Liver (tissue), 9 donors: ENCODE data around the gene RAB37. TPM values are rescaled to one million over a fixed set of nuclear protein-coding genes. Genes with fewer than 3 reads are reported as not detected.
A peak's percentile ranks its signal among the peaks of the same experiment; 100 is the strongest.

Source experiments
- DNase-seq: peaks from one replicate; pipeline ENCODE4 v3.0.0-alpha.2; 2017; ENCODE audit warnings: low spot score
- H3K27ac ChIP-seq, 2 donors: one replicate each; pipeline ENCODE4 v1.7.0; 2013; ENCODE audit warnings: inconsistent platforms in 2 of 2, low read length in 2 of 2, control low read depth in 1 of 2, low read depth in 1 of 2, mild to moderate bottlenecking in 1 of 2
- H3K27me3 ChIP-seq, 4 donors: one replicate each; pipeline versions ENCODE4 v1.6.1 to v1.7.0; 2013; ENCODE audit warnings: low read length in 3 of 4, inconsistent platforms in 1 of 4, mild to moderate bottlenecking in 1 of 4, moderate library complexity in 1 of 4; ENCODE audit not compliant: control insufficient read depth in 4 of 4, insufficient read depth in 4 of 4
- H3K36me3 ChIP-seq, 4 donors: one replicate each; pipeline versions ENCODE4 v1.6.1 to v1.7.0; 2013; ENCODE audit warnings: low read length in 3 of 4, mild to moderate bottlenecking in 3 of 4, low read depth in 1 of 4, moderate library complexity in 1 of 4; ENCODE audit not compliant: control insufficient read depth in 4 of 4, insufficient read depth in 3 of 4
- H3K4me1 ChIP-seq, 4 donors: one replicate each; pipeline versions ENCODE4 v1.6.1 to v1.7.0; 2013; ENCODE audit warnings: low read length in 3 of 4, mild to moderate bottlenecking in 3 of 4, moderate library complexity in 1 of 4; ENCODE audit not compliant: control insufficient read depth in 4 of 4, insufficient read depth in 4 of 4
- H3K4me3 ChIP-seq, 3 donors: one replicate each; pipeline versions ENCODE4 v1.6.1 to v1.7.0; 2013; ENCODE audit warnings: low read length in 3 of 3, control low read depth in 1 of 3, low read depth in 1 of 3, mild to moderate bottlenecking in 1 of 3
- H3K9ac ChIP-seq, 2 donors: one replicate each; pipeline ENCODE4 v1.7.0; 2013; ENCODE audit warnings: low read length in 2 of 2, mild to moderate bottlenecking in 2 of 2, moderate library complexity in 2 of 2, control low read depth in 1 of 2, low read depth in 1 of 2
- H3K9me3 ChIP-seq, 4 donors: one replicate each; pipeline versions ENCODE4 v1.6.1 to v1.7.0; 2013; ENCODE audit warnings: low read length in 3 of 4; ENCODE audit not compliant: control insufficient read depth in 4 of 4
- EGR1 ChIP-seq, 2 donors: IDR thresholded peaks; 2 replicates each; pipeline ENCODE4 v1.6.1; 2016 to 2018; ENCODE audit warnings: antibody characterized with exemption in 2 of 2, low read depth in 2 of 2
- FOXA1 ChIP-seq: IDR thresholded peaks from 2 replicates; pipeline ENCODE4 v1.6.1; 2016; ENCODE audit warnings: antibody characterized with exemption
- FOXA2 ChIP-seq: IDR thresholded peaks from 2 replicates; pipeline ENCODE4 v1.6.1; 2016; ENCODE audit warnings: antibody characterized with exemption
- GABPA ChIP-seq, 2 donors: IDR thresholded peaks in 1 of 2; conservative IDR thresholded peaks in 1 of 2; 2 replicates each; pipeline ENCODE4 v1.6.1; 2016; ENCODE audit warnings: antibody characterized with exemption in 2 of 2, mild to moderate bottlenecking in 1 of 2, moderate library complexity in 1 of 2
- HNF4A ChIP-seq, 2 donors: conservative IDR thresholded peaks; 2 replicates each; pipeline ENCODE4 v1.6.1; 2016; ENCODE audit warnings: antibody characterized with exemption in 2 of 2, mild to moderate bottlenecking in 2 of 2
- HNF4G ChIP-seq: IDR thresholded peaks from 2 replicates; pipeline ENCODE4 v1.6.1; 2016; ENCODE audit warnings: antibody characterized with exemption
- JUND ChIP-seq, 2 donors: IDR thresholded peaks; 2 replicates each; pipeline ENCODE4 v1.6.1; 2016; ENCODE audit warnings: antibody characterized with exemption in 2 of 2
- NR2F2 ChIP-seq: IDR thresholded peaks from 2 replicates; pipeline ENCODE4 v1.6.1; 2016; ENCODE audit warnings: antibody characterized with exemption
- RAD21 ChIP-seq, 2 donors: IDR thresholded peaks; 2 replicates each; pipeline ENCODE4 v1.6.1; 2016; ENCODE audit warnings: antibody characterized with exemption in 2 of 2, mild to moderate bottlenecking in 2 of 2
- RXRA ChIP-seq, 2 donors: IDR thresholded peaks; 2 replicates each; pipeline ENCODE4 v1.6.1; 2017 to 2018; ENCODE audit warnings: antibody characterized with exemption in 2 of 2, mild to moderate bottlenecking in 1 of 2
- SP1 ChIP-seq: IDR thresholded peaks from 2 replicates; pipeline ENCODE4 v1.6.1; 2018; ENCODE audit warnings: antibody characterized with exemption, mild to moderate bottlenecking
- TAF1 ChIP-seq: conservative IDR thresholded peaks from 2 replicates; pipeline ENCODE4 v1.6.1; 2016; ENCODE audit warnings: antibody characterized with exemption, mild to moderate bottlenecking
- YY1 ChIP-seq: IDR thresholded peaks from 2 replicates; pipeline ENCODE4 v1.6.1; 2016; ENCODE audit warnings: antibody characterized with exemption, mild to moderate bottlenecking
- WGBS: extraction: QIAGEN DNeasy Blood & Tissue Kit; methylation state at CpG from one replicate; pipeline ENCODE4 v1.1.7; 2013; 5-methylcytosine and 5-hydroxymethylcytosine counted together
- polyA plus RNA-seq, 2 donors: library from polyadenylated mRNA; stranded (reverse) in 1 of 2; unstranded in 1 of 2; fragments of 200-250 nt in 1 of 2; fragments of >200 nt in 1 of 2; fragmentation: Nextera tagmentation in 1 of 2; extraction: Ambion mirVana in 1 of 2; gene quantifications; one replicate each; pipeline versions ENCODE4 v1.2.1 to v1.2.3, GENCODE V29; 2013 to 2015
- total RNA-seq, 2 donors: library from RNA; depleted of rRNA; stranded (reverse); fragments of >200 nt; gene quantifications; one replicate each; pipeline ENCODE4 v1.2.3, GENCODE V29; 2014
- TF ChIP-seq, protein P1 (sequence below): IDR thresholded peaks from 2 replicates; pipeline ENCODE4 v1.6.1; 2016; ENCODE audit warnings: antibody characterized with exemption
- TF ChIP-seq, protein P2 (sequence below): IDR thresholded peaks from 2 replicates; pipeline ENCODE4 v1.6.1; 2016; ENCODE audit warnings: antibody characterized with exemption, mild to moderate bottlenecking
- TF ChIP-seq, protein P3 (sequence below): IDR thresholded peaks from 2 replicates; pipeline ENCODE4 v1.6.1; 2016; ENCODE audit warnings: antibody characterized with exemption
- TF ChIP-seq, protein P4 (sequence below): fragments of 150-350 bp; IDR thresholded peaks from 2 replicates; pipeline ENCODE4 v1.5.1; 2017; ENCODE audit warnings: improper control_type of control experiment, low read depth, low read length; ENCODE audit not compliant: missing input control
- TF ChIP-seq, protein P5 (sequence below): IDR thresholded peaks from 2 replicates; pipeline ENCODE4 v1.6.1; 2016; ENCODE audit warnings: antibody characterized with exemption
- donor health status: healthy.
- donor health status: healthy.
- donor health status: healthy.
- donor health status: healthy.
- donor health status: healthy.

Gene RAB37
- total and polyA plus RNA-seq, 4 donors: 5.1 to 8.8 (median 5.6) TPM

DNA sequence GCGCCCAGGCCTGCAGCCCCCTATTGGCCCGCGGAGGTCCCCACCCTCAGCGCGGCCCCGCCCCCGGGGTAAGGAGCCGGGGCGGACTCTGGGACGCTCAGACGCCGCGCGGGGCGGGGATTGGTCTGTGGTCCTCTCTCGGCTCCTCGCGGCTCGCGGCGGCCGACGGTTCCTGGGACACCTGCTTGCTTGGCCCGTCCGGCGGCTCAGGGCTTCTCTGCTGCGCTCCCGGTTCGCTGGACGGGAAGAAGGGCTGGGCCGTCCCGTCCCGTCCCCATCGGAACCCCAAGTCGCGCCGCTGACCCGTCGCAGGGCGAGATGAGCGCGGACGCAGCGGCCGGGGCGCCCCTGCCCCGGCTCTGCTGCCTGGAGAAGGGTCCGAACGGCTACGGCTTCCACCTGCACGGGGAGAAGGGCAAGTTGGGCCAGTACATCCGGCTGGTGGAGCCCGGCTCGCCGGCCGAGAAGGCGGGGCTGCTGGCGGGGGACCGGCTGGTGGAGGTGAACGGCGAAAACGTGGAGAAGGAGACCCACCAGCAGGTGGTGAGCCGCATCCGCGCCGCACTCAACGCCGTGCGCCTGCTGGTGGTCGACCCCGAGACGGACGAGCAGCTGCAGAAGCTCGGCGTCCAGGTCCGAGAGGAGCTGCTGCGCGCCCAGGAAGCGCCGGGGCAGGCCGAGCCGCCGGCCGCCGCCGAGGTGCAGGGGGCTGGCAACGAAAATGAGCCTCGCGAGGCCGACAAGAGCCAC is 11.6 kb downstream of the RAB37 start, which contains the start of gene NHERF1:
Gene NHERF1 (plus strand): TSS at position 100 of the 750 bp plus-strand sequence. CDS start 219 bp downstream, at position 319.
- Histone ChIP-seq H3K4me3 (peak within 1 kb of the TSS; percentile 76 to 96 (median 94)), H3K27ac (peak within 1 kb of the TSS; percentile 83 to 89), H3K4me1 (peaks cover 21 to 59% (median 41%) of the 10 kb centered on the region in 4 donors), H3K9ac (peak within 1 kb of the TSS; percentile 77 to 95), H3K9me3 (no peaks in the 10 kb centered on the region), H3K27me3 (no peaks in the 10 kb centered on the region), H3K36me3 (no peaks in the 10 kb centered on the region)
- peak; percentile 94 for DNase-seq
- WGBS: under 1% methylated on average over 90 of the region's 90 CpGs
- TF ChIP-seq FOXA1: no peak
- peak in 1 of 2 donors; percentile 17 for TF ChIP-seq RAD21 (IDR thresholded peaks at IDR 0.05)
- TF ChIP-seq YY1: peak; percentile 29
- TF ChIP-seq SP1: peak; percentile 34
- no peak for TF ChIP-seq HNF4A (conservative IDR thresholded peaks at IDR 0.05)
- TF ChIP-seq, protein P1, sequence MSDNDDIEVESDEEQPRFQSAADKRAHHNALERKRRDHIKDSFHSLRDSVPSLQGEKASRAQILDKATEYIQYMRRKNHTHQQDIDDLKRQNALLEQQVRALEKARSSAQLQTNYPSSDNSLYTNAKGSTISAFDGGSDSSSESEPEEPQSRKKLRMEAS: no peak
- TF ChIP-seq, protein P2, sequence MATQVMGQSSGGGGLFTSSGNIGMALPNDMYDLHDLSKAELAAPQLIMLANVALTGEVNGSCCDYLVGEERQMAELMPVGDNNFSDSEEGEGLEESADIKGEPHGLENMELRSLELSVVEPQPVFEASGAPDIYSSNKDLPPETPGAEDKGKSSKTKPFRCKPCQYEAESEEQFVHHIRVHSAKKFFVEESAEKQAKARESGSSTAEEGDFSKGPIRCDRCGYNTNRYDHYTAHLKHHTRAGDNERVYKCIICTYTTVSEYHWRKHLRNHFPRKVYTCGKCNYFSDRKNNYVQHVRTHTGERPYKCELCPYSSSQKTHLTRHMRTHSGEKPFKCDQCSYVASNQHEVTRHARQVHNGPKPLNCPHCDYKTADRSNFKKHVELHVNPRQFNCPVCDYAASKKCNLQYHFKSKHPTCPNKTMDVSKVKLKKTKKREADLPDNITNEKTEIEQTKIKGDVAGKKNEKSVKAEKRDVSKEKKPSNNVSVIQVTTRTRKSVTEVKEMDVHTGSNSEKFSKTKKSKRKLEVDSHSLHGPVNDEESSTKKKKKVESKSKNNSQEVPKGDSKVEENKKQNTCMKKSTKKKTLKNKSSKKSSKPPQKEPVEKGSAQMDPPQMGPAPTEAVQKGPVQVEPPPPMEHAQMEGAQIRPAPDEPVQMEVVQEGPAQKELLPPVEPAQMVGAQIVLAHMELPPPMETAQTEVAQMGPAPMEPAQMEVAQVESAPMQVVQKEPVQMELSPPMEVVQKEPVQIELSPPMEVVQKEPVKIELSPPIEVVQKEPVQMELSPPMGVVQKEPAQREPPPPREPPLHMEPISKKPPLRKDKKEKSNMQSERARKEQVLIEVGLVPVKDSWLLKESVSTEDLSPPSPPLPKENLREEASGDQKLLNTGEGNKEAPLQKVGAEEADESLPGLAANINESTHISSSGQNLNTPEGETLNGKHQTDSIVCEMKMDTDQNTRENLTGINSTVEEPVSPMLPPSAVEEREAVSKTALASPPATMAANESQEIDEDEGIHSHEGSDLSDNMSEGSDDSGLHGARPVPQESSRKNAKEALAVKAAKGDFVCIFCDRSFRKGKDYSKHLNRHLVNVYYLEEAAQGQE: peak; percentile 80
- TF ChIP-seq, protein P3, sequence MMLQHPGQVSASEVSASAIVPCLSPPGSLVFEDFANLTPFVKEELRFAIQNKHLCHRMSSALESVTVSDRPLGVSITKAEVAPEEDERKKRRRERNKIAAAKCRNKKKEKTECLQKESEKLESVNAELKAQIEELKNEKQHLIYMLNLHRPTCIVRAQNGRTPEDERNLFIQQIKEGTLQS: no peak
- TF ChIP-seq GABPA (IDR thresholded peaks at IDR 0.05 in 1 of 2, conservative IDR thresholded peaks at IDR 0.05 in 1 of 2): no peak
- no peak for TF ChIP-seq FOXA2
- TF ChIP-seq, protein P4, sequence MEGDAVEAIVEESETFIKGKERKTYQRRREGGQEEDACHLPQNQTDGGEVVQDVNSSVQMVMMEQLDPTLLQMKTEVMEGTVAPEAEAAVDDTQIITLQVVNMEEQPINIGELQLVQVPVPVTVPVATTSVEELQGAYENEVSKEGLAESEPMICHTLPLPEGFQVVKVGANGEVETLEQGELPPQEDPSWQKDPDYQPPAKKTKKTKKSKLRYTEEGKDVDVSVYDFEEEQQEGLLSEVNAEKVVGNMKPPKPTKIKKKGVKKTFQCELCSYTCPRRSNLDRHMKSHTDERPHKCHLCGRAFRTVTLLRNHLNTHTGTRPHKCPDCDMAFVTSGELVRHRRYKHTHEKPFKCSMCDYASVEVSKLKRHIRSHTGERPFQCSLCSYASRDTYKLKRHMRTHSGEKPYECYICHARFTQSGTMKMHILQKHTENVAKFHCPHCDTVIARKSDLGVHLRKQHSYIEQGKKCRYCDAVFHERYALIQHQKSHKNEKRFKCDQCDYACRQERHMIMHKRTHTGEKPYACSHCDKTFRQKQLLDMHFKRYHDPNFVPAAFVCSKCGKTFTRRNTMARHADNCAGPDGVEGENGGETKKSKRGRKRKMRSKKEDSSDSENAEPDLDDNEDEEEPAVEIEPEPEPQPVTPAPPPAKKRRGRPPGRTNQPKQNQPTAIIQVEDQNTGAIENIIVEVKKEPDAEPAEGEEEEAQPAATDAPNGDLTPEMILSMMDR: no peak
- TF ChIP-seq TAF1: peak; percentile 97

DNA sequence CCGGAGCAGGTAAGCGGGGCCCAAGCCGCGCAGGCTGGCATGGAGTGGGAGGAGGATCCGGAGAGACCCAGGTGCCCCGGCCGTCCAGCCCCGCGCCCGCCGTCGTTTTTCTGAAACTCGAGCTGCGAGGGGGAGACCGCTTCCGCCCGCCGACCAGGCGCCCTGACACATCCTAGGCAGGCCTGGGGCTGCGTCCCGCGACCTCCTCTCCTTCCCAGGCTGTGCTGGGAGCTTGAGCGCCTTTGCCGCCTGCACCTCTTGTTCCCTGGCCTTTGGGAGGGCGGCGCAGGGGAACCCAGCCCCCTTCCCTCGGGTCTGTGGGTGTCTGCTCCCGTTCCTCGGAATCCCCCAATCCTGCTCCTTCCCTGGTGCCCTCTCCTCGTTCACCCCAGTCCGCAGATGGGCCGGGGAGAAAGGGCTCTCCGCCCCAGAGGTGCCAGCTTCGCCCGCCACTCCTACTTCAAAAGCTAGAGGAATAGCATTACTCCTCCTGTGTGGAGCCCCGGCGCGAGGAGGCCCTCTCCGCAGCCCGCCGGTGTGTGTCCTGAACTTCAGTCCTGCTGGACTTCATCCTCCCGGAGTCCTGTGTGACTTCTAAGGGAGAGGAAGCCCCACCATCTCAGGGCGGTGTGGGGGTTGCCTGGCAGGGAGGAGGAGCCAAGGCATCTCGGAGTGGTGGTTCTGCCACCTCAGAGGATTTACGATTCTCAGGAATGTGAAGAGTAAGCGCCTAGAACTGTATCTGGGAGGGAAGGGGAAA is 12.4 kb downstream of the RAB37 start:
- H3K36me3 ChIP-seq: no peaks in the 10 kb centered on the region
- peak overlapping the region; percentile 76 to 96 (median 94) for H3K4me3 ChIP-seq
- peak overlapping the region; percentile 77 to 95 for H3K9ac ChIP-seq
- H3K4me1 ChIP-seq: peaks cover 23 to 62% (median 41%) of the 10 kb centered on the region in 4 donors
- peak overlapping the region; percentile 83 to 89 for H3K27ac ChIP-seq
- no peaks in the 10 kb centered on the region for H3K27me3 ChIP-seq
- 2% methylated on average over 46 of the region's 46 CpGs for WGBS
- DNase-seq: no peak
- no peaks in the 10 kb centered on the region for H3K9me3 ChIP-seq
- TF ChIP-seq FOXA1 (no peak), HNF4G (no peak), YY1 (no peak), RXRA (IDR thresholded peaks at IDR 0.05) (no peak), EGR1 (IDR thresholded peaks at IDR 0.05; ENCODE audit: low read depth in 2 of 2) (no peak), FOXA2 (no peak), NR2F2 (no peak), RAD21 (IDR thresholded peaks at IDR 0.05) (no peak), JUND (IDR thresholded peaks at IDR 0.05) (no peak), SP1 (no peak), HNF4A (conservative IDR thresholded peaks at IDR 0.05) (no peak), TAF1 (no peak)
- TF ChIP-seq, protein P4: no peak
- TF ChIP-seq, protein P1: no peak
- TF ChIP-seq, protein P5, sequence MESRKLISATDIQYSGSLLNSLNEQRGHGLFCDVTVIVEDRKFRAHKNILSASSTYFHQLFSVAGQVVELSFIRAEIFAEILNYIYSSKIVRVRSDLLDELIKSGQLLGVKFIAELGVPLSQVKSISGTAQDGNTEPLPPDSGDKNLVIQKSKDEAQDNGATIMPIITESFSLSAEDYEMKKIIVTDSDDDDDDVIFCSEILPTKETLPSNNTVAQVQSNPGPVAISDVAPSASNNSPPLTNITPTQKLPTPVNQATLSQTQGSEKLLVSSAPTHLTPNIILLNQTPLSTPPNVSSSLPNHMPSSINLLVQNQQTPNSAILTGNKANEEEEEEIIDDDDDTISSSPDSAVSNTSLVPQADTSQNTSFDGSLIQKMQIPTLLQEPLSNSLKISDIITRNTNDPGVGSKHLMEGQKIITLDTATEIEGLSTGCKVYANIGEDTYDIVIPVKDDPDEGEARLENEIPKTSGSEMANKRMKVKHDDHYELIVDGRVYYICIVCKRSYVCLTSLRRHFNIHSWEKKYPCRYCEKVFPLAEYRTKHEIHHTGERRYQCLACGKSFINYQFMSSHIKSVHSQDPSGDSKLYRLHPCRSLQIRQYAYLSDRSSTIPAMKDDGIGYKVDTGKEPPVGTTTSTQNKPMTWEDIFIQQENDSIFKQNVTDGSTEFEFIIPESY: no peak
